Fibroblast of skin of left quadriceps (primary cell): Measurements from ENCODE around the gene DEXI.

Experiments
- DNase-seq, 2 experiments: peaks; one replicate each; pipeline ENCODE4 v3.0.0-alpha.2; 2013; ENCODE audit warnings: low read depth in 2 of 2

DEXI gene

GRCh38 chr16:10942352-10943063 is at the start of gene DEXI:
Gene DEXI (minus strand): TSS chr16:10942468. CDS start chr16:10942005, 463 bp downstream.
- peak; percentile 80 to 81 for DNase-seq

DNA sequence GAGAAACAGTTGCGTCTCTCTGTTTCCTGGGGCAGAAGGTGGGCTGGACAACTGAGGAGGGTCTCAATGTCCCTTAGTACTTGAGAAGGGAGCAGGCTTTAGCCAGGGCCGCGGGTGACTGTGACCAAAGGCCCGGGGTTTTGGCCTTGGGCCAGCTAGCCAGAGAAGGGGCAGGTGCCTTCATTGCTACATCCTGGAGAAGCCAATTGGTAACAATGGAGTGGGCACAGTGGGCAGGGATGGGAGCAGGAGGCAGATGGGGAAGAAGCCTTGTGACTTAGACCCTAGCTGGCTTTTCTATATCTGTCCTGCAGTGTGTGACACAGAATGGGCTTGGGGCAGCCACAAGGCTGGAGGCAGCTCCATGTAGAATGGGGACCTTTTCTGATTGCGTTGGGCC is 48.1 kb upstream of the DEXI start:
- no peak for DNase-seq

DNA sequence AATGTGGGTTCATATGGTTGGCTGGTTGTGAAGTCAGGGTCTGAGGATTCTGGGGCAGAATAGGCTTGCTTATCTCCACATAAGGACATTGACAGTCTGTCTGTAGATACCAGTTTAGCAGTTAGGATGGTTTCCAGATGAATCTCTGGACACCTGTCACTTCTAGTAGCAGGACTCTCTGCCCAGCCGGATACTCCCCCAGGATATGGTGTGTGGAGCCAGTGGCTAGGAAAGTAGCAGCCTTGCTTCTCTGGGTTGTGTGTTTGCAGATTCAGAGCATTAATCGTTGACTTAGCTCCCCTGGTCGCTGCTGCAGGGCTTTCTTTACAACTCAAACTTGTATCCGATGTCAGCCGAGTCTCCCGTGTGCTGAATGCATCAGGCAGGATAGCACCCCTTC is 47.3 kb upstream of the DEXI start:
- DNase-seq = no peak

GRCh38 chr16:10988879-10989278 is 46.6 kb upstream of the DEXI start:
- no peak for DNase-seq

- no peak for DNase-seq
Observed at GRCh38 chr16:10988164-10988803, 46.0 kb upstream of the DEXI start.

DNA sequence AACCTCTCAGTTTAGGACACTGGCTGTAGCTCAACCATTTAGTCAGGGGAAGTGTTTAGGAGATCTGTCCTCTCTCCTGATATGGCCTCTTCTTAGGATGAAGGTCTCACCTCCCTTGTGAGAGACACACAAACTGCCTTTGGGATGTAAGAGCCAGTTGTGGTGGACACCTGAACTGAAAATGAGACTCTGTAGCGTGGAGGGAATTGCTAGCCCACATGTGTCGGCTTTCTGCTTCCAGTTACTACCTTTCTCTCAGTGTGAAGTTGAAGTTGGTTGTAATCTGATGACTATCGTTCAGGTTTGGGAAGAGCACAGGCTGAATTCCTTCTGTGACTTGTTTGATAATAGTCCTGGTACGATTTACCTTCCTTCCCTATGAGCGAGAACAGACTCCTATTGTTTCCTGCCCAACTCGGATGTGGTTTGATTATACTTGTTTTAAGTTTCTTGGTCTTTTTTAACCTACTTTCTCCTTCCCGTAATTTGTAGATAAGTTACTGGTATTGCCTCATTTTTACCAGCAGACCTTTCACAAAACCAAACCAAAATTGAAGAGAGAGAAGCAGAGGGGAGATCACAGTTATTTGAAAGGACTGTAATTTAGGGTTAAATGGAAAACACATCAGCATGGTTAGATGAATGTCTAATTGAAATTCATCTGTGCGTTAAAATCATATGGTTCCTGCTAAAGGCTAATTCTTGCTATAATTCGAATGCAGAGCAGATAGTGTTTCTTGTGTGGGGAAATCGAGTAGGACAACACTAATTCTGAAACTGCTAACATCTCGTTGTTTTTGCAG is 45.3 kb upstream of the DEXI start:
- no peak for DNase-seq

- DNase-seq = no peak
Observed at GRCh38 chr16:10984509-10984908, 42.2 kb upstream of the DEXI start.

DNA sequence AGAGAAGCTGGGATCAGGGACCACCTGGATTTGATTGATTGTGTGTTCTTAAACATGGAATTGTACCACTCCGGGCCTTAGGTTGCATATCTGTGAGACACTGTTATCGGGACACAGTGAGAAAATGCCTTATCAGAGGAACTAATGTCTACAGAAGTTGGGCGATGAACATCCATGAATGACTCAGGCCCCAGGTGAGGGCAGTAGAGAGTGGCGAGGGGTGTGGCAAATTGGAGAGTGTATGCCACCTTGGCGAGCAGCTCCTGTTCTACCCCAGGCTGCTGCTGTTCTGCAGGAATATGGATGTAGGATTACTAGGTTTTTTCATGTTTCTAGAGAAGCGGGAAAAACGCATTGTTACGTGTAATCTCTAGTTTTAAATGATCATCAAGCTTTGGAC is 40.9 kb upstream of the DEXI start:
- no peak for DNase-seq

GRCh38 chr16:10982465-10983150 is 40.3 kb upstream of the DEXI start:
- no peak for DNase-seq

GRCh38 chr16:10981697-10982216 is 39.5 kb upstream of the DEXI start:
- DNase-seq = no peak

DNA sequence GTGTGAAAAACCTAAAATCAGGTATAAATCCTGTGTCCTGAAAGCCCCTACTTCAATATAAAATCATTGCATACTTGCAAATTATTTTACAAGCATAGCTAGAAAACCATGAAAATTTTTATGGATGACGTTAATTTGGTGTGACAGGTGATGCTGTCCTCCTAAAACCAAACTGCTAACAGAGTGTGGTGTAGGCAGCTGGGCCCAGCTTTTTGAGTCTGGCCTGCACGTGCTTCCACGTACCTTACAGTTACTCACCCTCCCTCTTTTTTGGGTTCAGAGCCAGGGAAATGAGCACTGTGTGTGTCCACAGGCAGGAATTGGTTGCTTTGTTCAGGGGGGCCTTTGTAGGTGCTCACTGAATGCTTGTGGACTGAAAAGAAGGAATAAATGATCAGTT is 38.5 kb upstream of the DEXI start:
- no peak for DNase-seq

GRCh38 chr16:10979717-10980601 is 37.7 kb upstream of the DEXI start:
- DNase-seq = no peak

- no peak for DNase-seq
Observed at GRCh38 chr16:10978871-10979446, 36.7 kb upstream of the DEXI start.

- no peak for DNase-seq
Observed at GRCh38 chr16:10978124-10978523, 35.9 kb upstream of the DEXI start.

DNA sequence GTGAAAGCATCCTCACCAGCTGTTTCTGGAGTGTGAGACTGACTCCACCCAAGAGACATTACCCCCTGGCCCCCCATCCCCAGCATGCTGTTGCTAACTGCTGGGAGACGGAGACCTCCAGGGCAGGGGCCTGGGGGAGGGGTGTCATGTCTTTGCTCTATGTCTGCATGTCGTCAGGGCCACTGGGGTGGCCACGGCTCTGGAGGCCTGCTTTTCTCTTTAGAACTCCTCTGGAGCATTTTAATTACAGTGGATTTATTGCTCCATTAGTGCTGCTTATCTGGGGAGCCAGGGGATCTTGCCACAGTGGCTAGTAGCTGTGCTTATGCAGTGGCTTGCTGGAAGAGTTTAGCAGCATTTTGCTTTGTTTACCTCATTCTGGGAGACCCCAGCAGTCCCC is 34.4 kb upstream of the DEXI start:
- DNase-seq = no peak

- no peak for DNase-seq
Observed at GRCh38 chr16:10972819-10973464, 30.7 kb upstream of the DEXI start.

DNA sequence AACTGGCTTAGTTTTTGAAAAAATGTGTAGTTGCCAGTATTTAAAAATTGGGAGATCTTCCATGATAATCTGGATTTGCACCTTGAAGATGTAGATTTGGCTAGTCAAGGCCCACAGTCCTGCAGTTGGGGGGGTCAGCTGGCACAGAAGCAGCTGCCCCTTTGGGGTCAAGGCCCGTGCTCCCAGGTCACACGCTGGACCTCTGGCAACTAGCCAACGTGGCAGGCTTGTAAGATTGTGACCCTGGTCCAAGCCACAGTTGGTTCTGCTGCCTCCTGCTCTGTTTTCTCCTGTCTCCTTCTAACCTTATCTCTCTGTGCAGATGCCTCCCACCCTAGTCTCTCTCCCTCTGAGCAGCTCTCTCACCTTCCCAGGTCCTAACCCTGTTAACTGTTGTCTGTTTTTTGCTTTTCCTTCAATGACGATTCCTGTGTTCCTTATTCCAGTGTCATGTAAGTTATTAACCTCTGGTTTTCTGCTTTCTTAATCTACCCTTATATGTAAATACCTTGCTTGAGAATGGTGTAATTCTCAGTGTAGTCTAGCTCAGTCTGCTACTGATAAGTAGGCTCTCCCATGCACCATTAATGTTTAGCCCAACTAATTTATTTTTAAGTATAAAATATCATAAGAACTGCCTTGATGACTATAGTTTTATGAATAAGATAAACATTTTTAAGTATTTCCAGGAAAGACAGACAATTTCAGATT is 30.0 kb upstream of the DEXI start:
- no peak for DNase-seq

- DNase-seq = peak; percentile 74 to 75
Observed at GRCh38 chr16:10971560-10971961, 29.3 kb upstream of the DEXI start.

- DNase-seq = no peak
Observed at GRCh38 chr16:10970065-10970464, 27.8 kb upstream of the DEXI start.
